Peyer's patch (tissue), 4 donors: ENCODE results near the gene KPNA6.

Experiments used
- CTCF ChIP-seq, 6 experiments: fragments of 450-650 bp in 4 of 6; fragments of 200-600 bp in 2 of 6; sonication (generic) in 1 of 6; IDR thresholded peaks; one replicate each; pipeline ENCODE4 v1.5.1; 2017 to 2019; ENCODE audit warnings: antibody characterized with exemption in 6 of 6, mild to moderate bottlenecking in 3 of 6, moderate library complexity in 1 of 6
- POLR2A ChIP-seq, 2 donors: fragments of 450-650 bp; IDR thresholded peaks; one replicate each; pipeline ENCODE4 v1.5.1; 2017; ENCODE audit warnings: antibody characterized with exemption in 2 of 2, mild to moderate bottlenecking in 2 of 2, moderate library complexity in 2 of 2

- TF ChIP-seq CTCF (IDR thresholded peaks at IDR 0.05): no peak
- no peak for TF ChIP-seq POLR2A (IDR thresholded peaks at IDR 0.05)
These were observed 33.0 kb upstream of the KPNA6 start for GRCh38 chr1:32074841-32075240.
